Progenitor cell of endocrine pancreas (in vitro differentiated cells): ENCODE results near the gene SAA4. TPM values are rescaled to one million over a fixed set of nuclear protein-coding genes. Genes with fewer than 3 reads are reported as not detected.
"Not testable (repeated sequence)": the region's sequence is repeated elsewhere in the genome, so short reads cannot be mapped to it uniquely, and the experiment has no call there.

Experiments
- DNase-seq: peaks from one replicate; pipeline ENCODE4 v3.0.0; 2021; ENCODE audit warnings: low spot score; ENCODE audit not compliant: unreplicated experiment
- H3K27ac Mint-ChIP-seq: 2 replicates; pipeline ENCODE4 v1.8.0; 2021; ENCODE audit warnings: mild to moderate bottlenecking, moderate library complexity, mixed read lengths
- H3K27me3 Mint-ChIP-seq: 2 replicates; pipeline ENCODE4 v1.8.0; 2021; ENCODE audit warnings: mixed read lengths
- H3K36me3 Mint-ChIP-seq: 2 replicates; pipeline ENCODE4 v1.8.0; 2022; ENCODE audit warnings: mixed read lengths; ENCODE audit not compliant: insufficient read depth
- H3K4me1 Mint-ChIP-seq: 2 replicates; pipeline ENCODE4 v1.8.0; 2021; ENCODE audit warnings: low read depth, mixed read lengths
- H3K4me3 Mint-ChIP-seq: 2 replicates; pipeline ENCODE4 v1.8.0; 2021; ENCODE audit warnings: low read depth, mild to moderate bottlenecking, moderate library complexity, mixed read lengths
- H3K9me3 Mint-ChIP-seq: 2 replicates; pipeline ENCODE4 v1.8.0; 2021; ENCODE audit warnings: low read depth, mixed read lengths
- total RNA-seq: library from RNA; stranded (reverse); gene quantifications from 2 replicates; pipeline ENCODE4 v1.2.1, GENCODE V29; 2021
- TF ChIP-seq, protein P1 (sequence below): fragments of 200-600 bp; sonication (generic); IDR thresholded peaks from one replicate; pipeline ENCODE4 v1.5.0; 2021; ENCODE audit warnings: antibody characterized with exemption, mild to moderate bottlenecking; ENCODE audit not compliant: unreplicated experiment

Gene SAA4
- total RNA-seq, 1 donor from 2014 or later, result not detected

DNA sequence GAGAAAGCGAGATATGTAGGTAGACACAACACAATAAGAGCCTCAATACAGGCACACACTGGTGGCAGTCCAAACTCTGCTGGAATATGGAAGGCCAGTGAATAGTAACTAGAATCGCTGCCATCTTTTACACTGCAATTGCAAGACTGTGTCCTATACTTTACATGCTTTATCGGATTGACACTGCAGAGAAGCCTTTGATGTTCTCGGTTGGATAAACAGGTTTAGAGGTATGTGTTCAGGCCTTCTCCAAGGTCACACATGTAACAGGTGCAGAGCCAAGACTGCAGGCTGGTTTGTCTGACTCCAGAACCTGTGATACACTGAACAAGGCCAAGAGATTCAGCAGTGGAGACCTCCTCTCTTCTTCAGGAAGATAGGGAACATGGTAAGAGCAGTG, 34.6 kb upstream of the SAA4 start:
- Mint-ChIP-seq H3K27ac (no peak overlapping the region), H3K27me3 (no peaks in the 10 kb centered on the region), H3K9me3 (no peaks in the 10 kb centered on the region), H3K4me3 (no peak overlapping the region), H3K4me1 (no peaks in the 10 kb centered on the region), H3K36me3 (peaks cover 4% of the 10 kb centered on the region)
- TF ChIP-seq, protein P1, sequence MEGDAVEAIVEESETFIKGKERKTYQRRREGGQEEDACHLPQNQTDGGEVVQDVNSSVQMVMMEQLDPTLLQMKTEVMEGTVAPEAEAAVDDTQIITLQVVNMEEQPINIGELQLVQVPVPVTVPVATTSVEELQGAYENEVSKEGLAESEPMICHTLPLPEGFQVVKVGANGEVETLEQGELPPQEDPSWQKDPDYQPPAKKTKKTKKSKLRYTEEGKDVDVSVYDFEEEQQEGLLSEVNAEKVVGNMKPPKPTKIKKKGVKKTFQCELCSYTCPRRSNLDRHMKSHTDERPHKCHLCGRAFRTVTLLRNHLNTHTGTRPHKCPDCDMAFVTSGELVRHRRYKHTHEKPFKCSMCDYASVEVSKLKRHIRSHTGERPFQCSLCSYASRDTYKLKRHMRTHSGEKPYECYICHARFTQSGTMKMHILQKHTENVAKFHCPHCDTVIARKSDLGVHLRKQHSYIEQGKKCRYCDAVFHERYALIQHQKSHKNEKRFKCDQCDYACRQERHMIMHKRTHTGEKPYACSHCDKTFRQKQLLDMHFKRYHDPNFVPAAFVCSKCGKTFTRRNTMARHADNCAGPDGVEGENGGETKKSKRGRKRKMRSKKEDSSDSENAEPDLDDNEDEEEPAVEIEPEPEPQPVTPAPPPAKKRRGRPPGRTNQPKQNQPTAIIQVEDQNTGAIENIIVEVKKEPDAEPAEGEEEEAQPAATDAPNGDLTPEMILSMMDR, result no peak
- no peak for DNase-seq

DNA sequence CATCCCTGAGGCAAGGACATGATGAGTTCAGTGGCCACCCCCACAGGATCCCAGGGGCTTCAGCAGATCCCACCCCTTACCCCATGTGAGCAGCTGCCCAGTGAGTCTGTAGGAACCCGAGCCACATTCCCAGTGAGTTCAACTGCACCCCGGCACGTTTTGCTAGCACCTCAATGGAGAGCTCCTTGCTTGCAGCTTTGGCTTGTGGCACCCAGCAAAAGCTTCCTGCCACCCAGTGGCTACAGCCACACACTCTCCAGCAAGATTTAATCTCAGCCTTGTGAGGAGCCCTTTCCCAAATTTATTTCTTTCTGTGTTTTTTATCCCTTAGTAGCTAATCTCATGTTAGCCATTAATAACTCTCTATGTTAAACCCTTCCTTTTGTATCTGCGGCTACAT, 33.5 kb upstream of the SAA4 start:
- H3K27me3 Mint-ChIP-seq, result peaks cover 3% of the 10 kb centered on the region
- H3K9me3 Mint-ChIP-seq, result no peaks in the 10 kb centered on the region
- H3K4me3 Mint-ChIP-seq, result no peak overlapping the region
- H3K27ac Mint-ChIP-seq, result no peak overlapping the region
- no peak for DNase-seq
- H3K4me1 Mint-ChIP-seq, result no peaks in the 10 kb centered on the region
- H3K36me3 Mint-ChIP-seq, result peaks cover under 1% of the 10 kb centered on the region
- TF ChIP-seq, protein P1, result no peak

DNA sequence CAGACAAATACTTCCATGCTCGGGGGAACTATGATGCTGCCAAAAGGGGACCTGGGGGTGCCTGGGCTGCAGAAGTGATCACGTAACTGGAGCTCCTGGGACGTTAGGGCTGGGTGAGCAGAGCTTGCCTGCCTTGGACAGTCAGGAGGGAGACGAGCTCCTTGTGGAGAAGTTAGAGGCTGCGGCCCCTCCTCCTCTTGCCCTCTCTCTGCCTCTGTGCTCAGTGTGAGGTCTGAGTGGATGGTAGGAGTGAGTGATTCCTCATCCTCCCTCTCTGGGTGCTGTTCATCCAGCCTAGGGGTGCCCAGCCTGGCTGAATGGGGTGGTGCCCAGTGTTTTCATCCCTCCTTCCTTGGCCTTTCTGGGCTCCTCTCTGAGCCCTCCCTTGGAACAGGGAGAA, 32.6 kb upstream of the SAA4 start:
- H3K4me3 Mint-ChIP-seq, H3K9me3 Mint-ChIP-seq, H3K27ac Mint-ChIP-seq, H3K27me3 Mint-ChIP-seq, H3K4me1 Mint-ChIP-seq, DNase-seq, H3K36me3 Mint-ChIP-seq: not testable (repeated sequence)

DNA sequence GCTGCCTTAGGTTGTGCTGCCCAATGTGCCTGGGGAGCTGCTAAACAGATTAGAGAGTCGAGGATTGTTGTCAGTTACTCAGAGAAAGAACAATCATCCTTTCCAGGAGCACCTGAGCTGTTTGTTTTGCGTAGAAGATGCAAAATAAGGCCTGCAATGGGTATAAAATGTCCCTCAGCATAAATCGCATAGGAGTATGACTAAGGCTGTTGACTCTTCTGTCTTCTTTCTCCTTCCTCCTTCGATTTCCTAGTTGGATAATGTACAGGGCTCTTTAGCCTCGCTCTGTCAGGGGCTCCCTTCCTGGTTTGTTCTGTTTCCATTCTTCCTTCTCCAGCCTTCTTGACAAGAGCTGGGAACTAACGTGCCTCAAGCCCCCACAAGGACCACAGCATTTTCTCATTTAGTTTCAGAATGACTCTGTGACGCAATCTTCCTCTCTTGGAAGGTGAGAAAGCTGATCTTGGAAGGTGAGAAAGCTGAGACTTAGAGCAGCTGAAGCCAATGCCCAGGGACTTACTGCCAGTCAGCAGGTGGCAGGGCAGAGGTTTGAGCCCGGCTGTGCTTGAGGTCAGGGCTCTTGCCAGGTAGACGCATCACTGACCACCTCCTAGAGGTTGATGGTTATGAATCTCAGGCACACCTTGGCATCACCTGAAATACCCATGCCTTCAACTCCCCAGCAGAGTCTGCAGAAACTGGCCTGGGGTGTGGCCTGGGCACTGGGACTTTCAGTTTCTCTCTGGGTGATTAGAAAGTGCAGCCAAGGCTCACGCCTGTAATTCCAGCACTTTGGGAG, 30.9 kb upstream of the SAA4 start:
- H3K4me3 Mint-ChIP-seq, H3K9me3 Mint-ChIP-seq, H3K36me3 Mint-ChIP-seq, H3K27ac Mint-ChIP-seq, DNase-seq, H3K27me3 Mint-ChIP-seq, H3K4me1 Mint-ChIP-seq: not testable (repeated sequence)

DNA sequence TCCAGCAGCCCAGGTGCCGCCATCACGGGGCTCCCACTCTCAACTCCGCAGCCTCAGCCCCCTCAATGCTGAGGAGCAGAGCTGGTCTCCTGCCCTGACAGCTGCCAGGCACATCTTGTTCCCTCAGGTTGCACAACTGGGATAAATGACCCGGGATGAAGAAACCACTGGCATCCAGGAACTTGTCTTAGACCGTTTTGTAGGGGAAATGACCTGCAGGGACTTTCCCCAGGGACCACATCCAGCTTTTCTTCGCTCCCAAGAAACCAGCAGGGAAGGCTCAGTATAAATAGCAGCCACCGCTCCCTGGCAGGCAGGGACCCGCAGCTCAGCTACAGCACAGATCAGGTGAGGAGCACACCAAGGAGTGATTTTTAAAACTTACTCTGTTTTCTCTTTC, 29.3 kb upstream of the SAA4 start, which contains the start of gene SAA1:
Gene SAA1, plus strand, starts transcription at position 316 of the 400 bp plus-strand sequence. CDS start 624 bp downstream, outside the sequence.
- Mint-ChIP-seq H3K4me3 (no peak within 1 kb of the TSS), H3K27ac (no peak within 1 kb of the TSS), H3K9me3 (no peaks in the 10 kb centered on the region), H3K4me1 (peaks cover 3% of the 10 kb centered on the region), H3K27me3 (peaks cover 3% of the 10 kb centered on the region), H3K36me3 (no peaks in the 10 kb centered on the region)
- TF ChIP-seq, protein P1, result no peak
- no peak for DNase-seq

DNA sequence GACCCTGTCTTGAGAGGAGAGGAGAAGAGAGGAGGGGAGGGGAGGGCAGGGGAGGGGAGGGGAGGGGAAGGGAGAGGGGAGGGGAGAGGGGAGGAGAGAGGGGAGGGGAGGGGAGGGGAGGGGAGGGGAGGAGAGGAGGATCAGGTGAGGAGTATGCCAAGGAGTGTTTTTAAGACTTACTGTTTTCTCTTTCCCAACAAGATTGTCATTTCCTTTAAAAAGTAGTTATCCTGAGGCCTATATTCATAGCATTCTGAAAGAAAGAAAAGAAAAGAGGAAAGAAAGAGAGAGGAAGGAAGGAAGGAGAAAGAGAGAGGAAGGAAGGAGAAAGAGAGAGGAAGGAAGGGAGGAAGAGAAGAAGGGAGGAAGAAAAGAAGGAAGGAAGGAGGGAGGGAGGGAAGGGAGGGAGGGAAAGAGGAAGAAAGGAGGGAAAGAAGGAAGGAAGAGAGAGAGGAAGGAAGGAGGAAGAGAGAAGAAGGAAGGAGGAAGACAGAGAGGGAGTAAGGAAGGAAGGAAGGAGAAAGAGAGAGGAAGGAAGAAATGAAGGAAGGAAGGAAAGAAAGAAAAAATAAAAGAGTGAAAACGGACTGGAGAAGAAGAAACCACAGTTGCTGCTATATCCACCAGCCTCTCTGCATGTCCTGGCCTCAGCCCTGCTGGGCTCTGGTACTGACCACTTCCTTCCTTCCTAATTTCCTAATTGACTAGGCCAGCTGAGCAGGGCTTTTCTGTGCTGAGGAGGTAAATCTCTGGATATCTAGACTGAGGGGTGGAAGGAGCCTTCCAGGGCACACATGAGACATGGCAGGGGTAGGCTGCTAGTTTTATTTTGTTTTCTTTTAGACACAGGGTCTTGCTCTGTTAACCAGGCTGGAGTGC, 28.3 kb upstream of the SAA4 start:
- Mint-ChIP-seq H3K4me1 (peaks cover 3% of the 10 kb centered on the region), H3K4me3 (no peak overlapping the region), H3K27me3 (peaks cover 3% of the 10 kb centered on the region), H3K27ac (no peak overlapping the region), H3K9me3 (no peaks in the 10 kb centered on the region), H3K36me3 (no peaks in the 10 kb centered on the region)
- DNase-seq, result no peak
- TF ChIP-seq, protein P1, result no peak
